ENCODE measurements around the gene CD276.
"Not testable (repeated sequence)": the region's sequence is repeated elsewhere in the genome, so short reads cannot be mapped to it uniquely, and the experiment has no call there.

CD276 gene

GRCh38 chr15:73710321-73710720, 26.1 kb downstream of the CD276 start:
- no peak for DNase-seq

- DNase-seq: no peak
Observed at GRCh38 chr15:73711526-73711925, 27.3 kb downstream of the CD276 start.

- no peak for DNase-seq
Observed at GRCh38 chr15:73712107-73712506, 27.9 kb downstream of the CD276 start.

- no peak for DNase-seq
Observed at GRCh38 chr15:73714695-73715301, 30.6 kb downstream of the CD276 start.

GRCh38 chr15:73715417-73715816, 31.2 kb downstream of the CD276 start:
- no peak for DNase-seq

- no peak for DNase-seq
Observed at GRCh38 chr15:73716417-73716816, 32.2 kb downstream of the CD276 start.

GRCh38 chr15:73717206-73717605, 33.0 kb downstream of the CD276 start:
- no peak for DNase-seq

GRCh38 chr15:73717802-73718201, 33.6 kb downstream of the CD276 start:
- DNase-seq: no peak

GRCh38 chr15:73718694-73719093, 34.5 kb downstream of the CD276 start:
- no peak for DNase-seq

- DNase-seq: no peak
Observed at GRCh38 chr15:73722425-73722824, 38.2 kb downstream of the CD276 start.

GRCh38 chr15:73723191-73723590, 39.0 kb downstream of the CD276 start:
- DNase-seq: no peak

- DNase-seq: no peak
Observed at GRCh38 chr15:73724212-73724611, 40.0 kb downstream of the CD276 start.

- DNase-seq: no peak
Observed at GRCh38 chr15:73727330-73727976, 43.3 kb downstream of the CD276 start.

- DNase-seq: not testable (repeated sequence)
Observed at GRCh38 chr15:73732051-73732450, 47.9 kb downstream of the CD276 start.

GRCh38 chr15:73732930-73733329, 48.7 kb downstream of the CD276 start:
- DNase-seq: no peak

GRCh38 chr15:73737535-73737934, 53.4 kb downstream of the CD276 start:
- DNase-seq: no peak

GRCh38 chr15:73740152-73741048, 56.2 kb downstream of the CD276 start:
- DNase-seq: no peak

GRCh38 chr15:73741321-73741836, 57.2 kb downstream of the CD276 start:
- DNase-seq: no peak

- no peak for DNase-seq
Observed at GRCh38 chr15:73744293-73744692, 60.1 kb downstream of the CD276 start.

- DNase-seq: no peak
Observed at GRCh38 chr15:73745073-73745472, 60.9 kb downstream of the CD276 start.

GRCh38 chr15:73746261-73746660, 62.1 kb downstream of the CD276 start:
- DNase-seq: no peak

GRCh38 chr15:73746883-73747282, 62.7 kb downstream of the CD276 start:
- no peak for DNase-seq

- no peak for DNase-seq
Observed at GRCh38 chr15:73747847-73748590, 63.8 kb downstream of the CD276 start.

Measured in NCI-H526 (cell line).